Common myeloid progenitor, CD34-positive (primary cell): ENCODE results near the gene SPOCD1.

Experiments used
- CTCF ChIA-PET: fragments of 350-600 bp; sonication (Branson Sonifier 250); formaldehyde crosslinking; loops from one replicate; lab custom pipeline; 2021; ENCODE audit warnings: antibody characterized with exemption; lab: Charles Lee
- POLR2A ChIA-PET: fragments of 350-600 bp; sonication (Branson Sonifier 250); formaldehyde crosslinking; loops from one replicate; lab custom pipeline; 2021; ENCODE audit warnings: antibody characterized with exemption; lab: Charles Lee
- DNase-seq, 3 donors: peaks; one replicate each; pipeline versions ENCODE4 v3.0.0 to v3.0.0-alpha.2; 2013
- H3K27ac ChIP-seq, 2 experiments: 1 replicate in 1 of 2; 2 replicates in 1 of 2; pipeline ENCODE4 v1.7.0; 2013; ENCODE audit warnings: inconsistent platforms in 2 of 2, low read length in 2 of 2, mild to moderate bottlenecking in 2 of 2, low read depth in 1 of 2, moderate library complexity in 1 of 2; ENCODE audit not compliant: severe bottlenecking in 2 of 2, insufficient read depth in 1 of 2, poor library complexity in 1 of 2
- H3K27me3 ChIP-seq, 5 experiments: replicated peaks in 2 of 5; 1 replicate in 3 of 5; 2 replicates in 2 of 5; pipeline versions ENCODE4 v1.6.1 to v1.7.0; 2013; ENCODE audit warnings: low read length in 4 of 5, mild to moderate bottlenecking in 2 of 5, moderate library complexity in 2 of 5, inconsistent platforms in 1 of 5; ENCODE audit not compliant: insufficient read depth in 5 of 5, control insufficient read depth in 4 of 5
- H3K36me3 ChIP-seq, 4 experiments: 1 replicate in 2 of 4; 2 replicates in 2 of 4; pipeline versions ENCODE4 v1.6.1 to v1.7.0; 2013; ENCODE audit warnings: low read length in 3 of 4, control low read depth in 1 of 4, mild to moderate bottlenecking in 1 of 4; ENCODE audit not compliant: control insufficient read depth in 4 of 4, insufficient read depth in 4 of 4
- H3K4me1 ChIP-seq, 4 experiments: 1 replicate in 3 of 4; 2 replicates in 1 of 4; pipeline versions ENCODE4 v1.6.1 to v1.7.1; 2013; ENCODE audit warnings: low read length in 3 of 4, mild to moderate bottlenecking in 3 of 4, control low read depth in 1 of 4, inconsistent platforms in 1 of 4, moderate library complexity in 1 of 4; ENCODE audit not compliant: control insufficient read depth in 4 of 4, insufficient read depth in 4 of 4; ENCODE audit errors: control extremely low read depth in 1 of 4
- H3K4me3 ChIP-seq, 7 experiments: 1 replicate in 4 of 7; 2 replicates in 3 of 7; pipeline versions ENCODE4 v1.5.1 to v1.7.0; 2013; ENCODE audit warnings: mild to moderate bottlenecking in 7 of 7, low read length in 6 of 7, moderate library complexity in 6 of 7, inconsistent platforms in 2 of 7, low read depth in 2 of 7, control low read depth in 1 of 7; ENCODE audit not compliant: insufficient read depth in 4 of 7, control insufficient read depth in 1 of 7; ENCODE audit errors: extremely low read depth in 1 of 7
- H3K9me3 ChIP-seq, 5 experiments: 1 replicate in 4 of 5; 2 replicates in 1 of 5; pipeline versions ENCODE4 v1.6.1 to v1.7.1; 2013; ENCODE audit warnings: low read length in 4 of 5, mild to moderate bottlenecking in 2 of 5, inconsistent platforms in 1 of 5, low read depth in 1 of 5, moderate library complexity in 1 of 5; ENCODE audit not compliant: control insufficient read depth in 4 of 5, insufficient read depth in 2 of 5; ENCODE audit errors: control extremely low read depth in 1 of 5
- WGBS: methylation state at CpG from one replicate; pipeline ENCODE4 v1.1.5; 2013; ENCODE audit not compliant: insufficient coverage; 5-methylcytosine and 5-hydroxymethylcytosine counted together

The SPOCD1 gene

GRCh38 chr1:31750858-31751510 is 64.8 kb downstream of the SPOCD1 start:
- POLR2A ChIA-PET, result interaction anchor here (0.9 kb wide), 1 partner anchor 10 kb away, joined by 5 read pairs; no protein-coding TSS in a partner anchor
- Histone ChIP-seq H3K27me3 (no peaks in the 10 kb centered on the region), H3K9me3 (no peaks in the 10 kb centered on the region), H3K36me3 (no peaks in the 10 kb centered on the region), H3K4me3 (no peak overlapping the region), H3K27ac (no peak overlapping the region), H3K4me1 (peaks cover 0 to 51% (median 33%) of the 10 kb centered on the region in 4 experiments)
- CTCF ChIA-PET, result interaction anchor here (0.9 to 4.1 kb wide), 5 partner anchors 9 to 86 kb away, joined by 3 to 34 read pairs (median 4); no protein-coding TSS in a partner anchor
- WGBS, result 20% methylated on average over 8 of the region's 11 CpGs
- peak in 2 of 3 donors; percentile 61 to 70 for DNase-seq

DNA sequence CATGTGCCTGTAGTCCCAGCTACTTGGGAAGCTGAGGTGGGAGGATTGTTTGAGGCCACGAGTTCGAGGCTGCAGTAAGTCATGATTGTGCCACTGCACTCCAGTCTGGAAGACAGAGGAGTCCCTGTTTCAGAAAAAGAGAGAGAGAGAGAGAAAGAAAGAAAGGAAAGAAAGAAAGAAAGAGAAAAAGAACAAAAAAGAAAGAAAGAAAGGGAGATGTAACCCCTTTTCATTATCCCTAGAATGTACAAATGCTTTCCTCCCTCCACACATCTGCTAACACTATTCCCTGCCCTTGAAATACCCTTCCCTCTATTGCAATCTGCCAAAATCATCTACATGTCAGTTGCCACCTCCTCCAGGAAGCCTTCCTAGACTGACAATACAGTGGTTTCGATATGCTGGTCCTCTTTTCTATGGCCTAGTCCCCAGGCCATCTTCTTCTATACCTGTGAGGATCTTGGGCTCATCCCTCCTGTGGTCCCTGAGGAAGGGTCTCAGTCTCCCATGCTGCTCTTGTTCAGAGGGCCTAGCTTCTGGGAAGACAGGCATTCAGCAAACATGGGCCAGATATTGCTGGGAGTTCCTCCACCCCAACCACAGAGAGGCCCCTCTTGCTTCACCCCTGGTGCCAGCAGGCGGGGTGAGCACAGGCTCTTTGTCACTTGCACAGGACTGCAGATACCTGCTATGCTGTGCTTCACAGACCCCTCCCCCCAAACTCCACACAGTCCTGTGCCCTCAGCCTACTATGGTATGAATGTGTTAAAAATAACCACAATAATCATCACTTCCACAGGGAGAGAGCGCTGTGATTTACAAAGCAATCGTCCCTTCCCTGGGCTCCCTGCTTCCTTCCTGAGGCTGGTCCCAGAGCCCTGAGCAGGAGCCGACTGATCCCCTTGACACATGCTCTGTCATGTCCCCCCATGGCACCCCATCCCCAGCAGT is 65.8 kb downstream of the SPOCD1 start:
- ChIA-PET CTCF (interaction anchor here (1.1 to 4.1 kb wide), 4 partner anchors 10 to 85 kb away, joined by 4 to 34 read pairs (median 8); no protein-coding TSS in a partner anchor), POLR2A (interaction anchor here (1.2 kb wide), 1 partner anchor 10 kb away, joined by 3 read pairs; no protein-coding TSS in a partner anchor)
- DNase-seq, result no peak
- Histone ChIP-seq H3K4me1 (peaks cover 0 to 54% (median 33%) of the 10 kb centered on the region in 4 experiments), H3K27ac (no peak overlapping the region), H3K27me3 (no peaks in the 10 kb centered on the region), H3K9me3 (no peaks in the 10 kb centered on the region), H3K4me3 (peak overlapping the region in 1 of 7 experiments; percentile 10), H3K36me3 (no peaks in the 10 kb centered on the region)
- 58% methylated on average over 5 of the region's 7 CpGs for WGBS

GRCh38 chr1:31748365-31748764 is 67.5 kb downstream of the SPOCD1 start:
- Histone ChIP-seq H3K4me3 (no peak overlapping the region), H3K9me3 (no peaks in the 10 kb centered on the region), H3K27ac (no peak overlapping the region), H3K4me1 (peaks cover 0 to 48% (median 31%) of the 10 kb centered on the region in 4 experiments), H3K36me3 (no peaks in the 10 kb centered on the region), H3K27me3 (no peaks in the 10 kb centered on the region)
- CTCF ChIA-PET, result interaction anchor here (0.8 to 4.1 kb wide), 9 partner anchors 9 to 86 kb away, joined by 3 to 34 read pairs (median 3); no protein-coding TSS in a partner anchor
- POLR2A ChIA-PET, result interaction anchor here (0.6 to 0.9 kb wide), 2 partner anchors 9 to 453 kb away, joined by 3 to 4 read pairs; no protein-coding TSS in a partner anchor
- no peak for DNase-seq
- 83% methylated on average over 4 of the region's 4 CpGs for WGBS

GRCh38 chr1:31747304-31747703 is 68.5 kb downstream of the SPOCD1 start:
- no peak overlapping the region for H3K4me3 ChIP-seq
- WGBS, result 100% methylated on average over 1 of the region's 1 CpG
- no peak for DNase-seq
- CTCF ChIA-PET, result interaction anchor here (0.7 to 2.9 kb wide), 3 partner anchors 10 to 31 kb away, joined by 3 to 10 read pairs (median 3); no protein-coding TSS in a partner anchor
- H3K36me3 ChIP-seq, result no peaks in the 10 kb centered on the region
- POLR2A ChIA-PET, result no interaction called here
- no peaks in the 10 kb centered on the region for H3K9me3 ChIP-seq
- H3K27me3 ChIP-seq, result no peaks in the 10 kb centered on the region
- no peak overlapping the region for H3K27ac ChIP-seq
- H3K4me1 ChIP-seq, result peaks cover 0 to 37% (median 24%) of the 10 kb centered on the region in 4 experiments

GRCh38 chr1:31746687-31747086 is 69.1 kb downstream of the SPOCD1 start:
- H3K4me1 ChIP-seq, result peaks cover 0 to 31% (median 19%) of the 10 kb centered on the region in 4 experiments
- DNase-seq, result no peak
- H3K27me3 ChIP-seq, result no peaks in the 10 kb centered on the region
- no peaks in the 10 kb centered on the region for H3K9me3 ChIP-seq
- H3K4me3 ChIP-seq, result no peak overlapping the region
- 54% methylated on average over 6 of the region's 7 CpGs for WGBS
- H3K36me3 ChIP-seq, result no peaks in the 10 kb centered on the region
- CTCF ChIA-PET, result interaction anchor here (1.1 to 2.7 kb wide), 10 partner anchors 11 to 84 kb away, joined by 3 to 23 read pairs (median 6); no protein-coding TSS in a partner anchor
- POLR2A ChIA-PET, result no interaction called here
- no peak overlapping the region for H3K27ac ChIP-seq

DNA sequence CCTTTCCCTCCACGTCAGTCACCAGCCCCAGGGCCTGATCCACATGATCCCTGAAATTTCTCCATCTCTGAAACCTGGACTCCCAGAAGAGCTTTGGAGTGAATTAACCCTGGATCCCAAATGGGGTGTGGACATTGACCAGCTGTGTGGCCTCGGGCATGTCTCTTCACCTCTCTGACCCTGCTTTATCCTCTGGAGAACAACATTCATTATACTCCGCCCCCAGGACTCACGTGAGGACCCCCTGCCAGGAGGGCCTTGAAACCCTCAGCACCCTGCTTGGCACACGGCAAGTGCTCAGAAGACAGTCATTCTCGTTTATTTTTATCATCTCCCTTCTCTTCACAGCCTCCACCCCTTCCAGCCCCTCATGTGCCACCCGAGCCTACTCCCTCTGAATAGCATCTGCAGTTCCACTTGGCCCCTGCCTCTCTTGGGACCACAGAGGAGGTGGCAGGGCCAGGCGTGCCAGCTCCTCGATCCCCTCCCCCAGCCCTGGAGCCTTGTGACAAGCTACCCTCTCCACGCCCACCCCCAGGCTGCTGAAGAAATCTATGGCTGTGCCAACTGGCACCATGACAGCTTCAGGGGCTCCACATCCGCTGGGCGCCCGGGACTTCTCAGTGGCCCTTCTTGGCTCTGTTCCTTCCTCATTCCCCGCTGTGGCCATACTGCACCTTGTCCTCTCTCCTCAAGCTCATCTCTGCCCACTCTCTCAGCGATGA is 69.7 kb downstream of the SPOCD1 start:
- no peaks in the 10 kb centered on the region for H3K9me3 ChIP-seq
- H3K4me1 ChIP-seq, result peaks cover 0 to 26% (median 17%) of the 10 kb centered on the region in 4 experiments
- H3K27ac ChIP-seq, result no peak overlapping the region
- CTCF ChIA-PET, result interaction anchor here (0.9 to 2.9 kb wide), 18 partner anchors 9 to 307 kb away, joined by 3 to 23 read pairs (median 6); no protein-coding TSS in a partner anchor
- POLR2A ChIA-PET, result no interaction called here
- no peaks in the 10 kb centered on the region for H3K27me3 ChIP-seq
- no peak overlapping the region for H3K4me3 ChIP-seq
- H3K36me3 ChIP-seq, result no peaks in the 10 kb centered on the region
- peak in 2 of 3 donors; percentile 60 to 72 for DNase-seq
- 58% methylated on average over 14 of the region's 15 CpGs for WGBS
